CD1c-positive myeloid dendritic cell (primary cell): ENCODE results near the gene DKK3.

Experiments
- DNase-seq: peaks from one replicate; pipeline ENCODE4 v3.0.0-alpha.2; 2016; ENCODE audit errors: extremely low spot score

DKK3 gene

GRCh38 chr11:12031856-12032544 is 23.6 kb upstream of the DKK3 start:
- DNase-seq: no peak

DNA sequence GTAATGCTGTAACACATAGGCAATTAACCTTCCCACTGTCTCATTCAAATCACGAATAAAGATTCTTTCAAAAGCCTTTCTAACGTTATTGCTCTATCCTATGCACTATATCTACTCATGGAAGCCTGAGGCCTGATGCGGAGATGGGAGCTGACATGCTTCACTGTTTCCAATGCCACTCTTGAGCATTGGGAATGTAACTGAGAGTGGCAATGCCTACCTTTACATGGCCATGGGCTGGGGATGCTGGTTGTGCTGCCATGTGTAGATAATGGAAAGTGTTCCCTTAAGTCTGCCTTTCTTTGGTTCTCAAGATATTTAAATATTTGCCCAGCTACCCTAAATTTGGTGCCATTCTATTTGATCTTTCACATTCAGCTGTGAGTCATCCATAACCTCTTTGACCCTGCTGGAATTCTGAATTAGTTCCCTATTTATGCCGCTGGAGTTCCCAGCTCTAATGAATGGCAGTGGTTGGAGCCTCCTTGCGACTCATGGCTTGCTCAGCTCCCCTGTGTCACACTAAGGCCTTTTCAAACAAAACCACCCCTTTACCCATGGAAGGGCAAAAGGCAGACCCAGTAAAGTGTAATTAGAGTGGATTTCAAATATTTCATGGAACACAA is 21.4 kb upstream of the DKK3 start:
- DNase-seq: peak; percentile 25

- DNase-seq: no peak
Measured at GRCh38 chr11:12029119-12029518, 20.7 kb upstream of the DKK3 start.

- DNase-seq: no peak
Measured at GRCh38 chr11:12028303-12028702, 19.9 kb upstream of the DKK3 start.

GRCh38 chr11:12026331-12027211 is 18.1 kb upstream of the DKK3 start:
- DNase-seq: peak; percentile 61

GRCh38 chr11:12024254-12024926 is 16.0 kb upstream of the DKK3 start:
- DNase-seq: peak; percentile 68

GRCh38 chr11:12023015-12023414 is 14.6 kb upstream of the DKK3 start:
- no peak for DNase-seq

DNA sequence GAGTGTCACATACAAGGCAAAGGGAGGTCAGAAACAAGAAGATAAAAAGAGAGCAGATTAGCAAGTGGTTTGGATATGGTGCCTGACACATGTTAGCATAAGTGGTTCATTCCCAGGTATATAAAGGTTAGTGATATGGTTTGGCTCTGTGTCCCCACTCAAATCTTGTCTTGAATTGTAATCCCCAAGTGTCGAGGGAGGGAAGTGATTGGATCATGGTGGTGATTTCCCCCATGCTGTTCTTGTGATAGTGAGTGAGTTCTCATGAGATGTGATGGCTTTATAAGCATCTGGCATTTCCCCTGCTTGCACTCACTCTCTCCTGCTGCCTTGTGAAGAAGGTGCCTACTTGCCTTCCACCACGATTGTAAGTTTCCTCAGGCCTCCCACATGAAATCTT is 12.1 kb upstream of the DKK3 start:
- DNase-seq: no peak

DNA sequence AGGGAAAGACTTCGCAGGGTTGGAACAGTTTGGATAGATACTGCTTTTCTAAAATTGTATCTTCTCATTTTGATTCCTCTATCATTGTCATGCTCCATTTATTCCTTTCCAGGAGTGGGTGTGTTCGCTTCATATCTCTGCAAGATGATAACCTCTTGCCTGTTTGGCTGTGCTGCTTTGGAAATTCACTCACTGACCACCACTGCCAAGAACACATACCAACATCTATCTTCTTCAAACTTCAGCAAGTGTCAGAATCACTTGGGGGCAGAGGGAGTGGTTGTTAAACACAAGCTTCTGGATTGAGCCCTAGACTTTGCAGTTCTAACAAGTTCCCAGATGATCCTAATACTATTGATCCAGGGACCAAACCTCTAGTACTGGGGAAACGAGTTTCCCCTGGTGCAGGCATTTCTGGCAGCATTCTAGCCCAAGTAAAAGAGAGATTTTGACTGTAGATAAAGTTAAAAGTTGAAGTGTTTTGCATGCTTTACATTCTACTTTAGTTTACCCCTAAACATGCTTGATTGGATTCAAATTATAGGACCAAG is 11.5 kb upstream of the DKK3 start:
- no peak for DNase-seq

DNA sequence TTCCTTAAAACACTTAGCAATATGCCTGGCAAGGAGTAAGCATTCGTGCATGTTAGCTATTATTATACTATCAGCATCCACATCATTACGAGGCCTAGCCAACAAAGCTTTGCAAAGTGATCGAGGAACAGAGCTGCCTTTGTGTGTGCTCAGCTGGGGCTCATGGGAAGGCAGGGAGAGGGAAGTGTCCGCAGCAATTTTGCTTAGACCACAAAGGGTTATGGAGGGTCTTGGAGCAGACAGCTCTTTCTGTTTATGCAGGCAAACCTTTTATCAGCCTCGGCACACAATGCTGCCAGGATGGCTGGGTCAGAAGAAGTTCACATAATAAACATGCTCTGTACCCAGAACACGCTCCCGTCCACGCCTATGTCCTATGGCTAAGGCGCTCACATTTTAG is 10.9 kb upstream of the DKK3 start:
- no peak for DNase-seq

DNA sequence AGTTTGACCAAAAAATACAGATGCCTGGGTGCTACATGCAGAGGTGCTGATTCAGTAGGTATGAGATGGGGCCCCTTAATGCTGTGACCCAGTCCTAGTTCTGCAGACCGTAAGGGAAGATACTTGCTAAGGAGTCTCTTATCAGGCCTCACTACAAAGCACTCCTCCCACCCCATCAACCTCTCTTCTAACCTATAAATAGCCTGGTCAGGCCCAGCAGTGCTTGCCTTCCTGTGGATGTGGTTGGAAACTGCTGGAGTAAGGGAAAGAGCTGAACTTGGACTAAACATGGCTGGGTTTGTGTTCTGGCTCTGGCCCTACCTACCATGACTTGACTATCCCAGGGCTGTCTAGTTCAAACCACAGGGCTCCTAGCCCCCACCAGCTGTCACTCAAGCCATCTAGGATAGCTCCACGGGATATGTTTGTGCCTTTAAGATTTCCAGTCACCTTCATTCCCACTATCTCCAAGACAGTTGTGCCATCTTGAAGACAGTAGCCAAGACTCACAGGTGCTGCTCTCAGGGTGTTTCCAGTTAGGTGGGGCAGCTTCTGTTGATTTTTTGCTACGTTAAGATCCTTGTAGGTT is 9.5 kb upstream of the DKK3 start:
- no peak for DNase-seq

DNA sequence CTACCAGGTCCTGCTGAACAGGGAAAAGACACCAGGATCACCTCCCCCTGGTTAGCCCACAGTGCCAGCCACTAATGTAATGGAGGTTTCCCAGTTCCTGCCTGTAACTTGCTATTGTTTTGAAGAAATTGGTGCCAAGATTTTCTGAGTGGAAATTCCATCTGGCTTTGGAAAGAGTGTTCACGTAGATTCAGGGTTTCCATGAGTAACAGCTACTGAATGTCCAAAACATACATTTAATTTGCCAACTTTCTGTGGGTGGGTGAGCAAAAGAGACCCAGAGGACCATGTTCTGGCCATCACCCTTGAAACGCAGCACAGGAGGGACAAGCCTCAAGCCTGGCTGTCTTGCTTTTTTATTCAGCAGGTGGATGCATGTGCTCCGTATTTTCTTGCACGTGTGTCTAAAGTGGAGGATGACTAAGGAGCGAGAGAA is 8.8 kb upstream of the DKK3 start:
- DNase-seq: no peak

DNA sequence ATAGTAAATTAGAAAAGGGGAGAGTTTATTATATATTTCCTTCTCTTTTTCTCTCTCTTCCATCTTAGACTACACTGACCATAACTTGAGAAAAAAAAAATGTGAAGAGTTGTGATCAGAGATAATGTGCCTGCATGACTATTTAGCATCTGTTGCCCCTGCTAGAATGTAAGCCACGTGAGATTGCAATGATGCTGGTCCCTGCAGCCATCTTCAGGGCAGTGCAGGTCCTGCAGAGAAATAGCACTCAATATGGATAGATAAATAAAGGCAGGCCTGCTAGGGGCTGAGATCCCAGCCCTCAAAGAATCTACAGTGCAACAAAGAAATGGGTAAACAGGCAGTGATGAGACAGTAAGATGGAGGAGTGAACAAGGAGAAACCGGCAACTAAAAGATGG is 7.8 kb upstream of the DKK3 start:
- DNase-seq: no peak

GRCh38 chr11:12015486-12015885 is 7.1 kb upstream of the DKK3 start:
- no peak for DNase-seq

DNA sequence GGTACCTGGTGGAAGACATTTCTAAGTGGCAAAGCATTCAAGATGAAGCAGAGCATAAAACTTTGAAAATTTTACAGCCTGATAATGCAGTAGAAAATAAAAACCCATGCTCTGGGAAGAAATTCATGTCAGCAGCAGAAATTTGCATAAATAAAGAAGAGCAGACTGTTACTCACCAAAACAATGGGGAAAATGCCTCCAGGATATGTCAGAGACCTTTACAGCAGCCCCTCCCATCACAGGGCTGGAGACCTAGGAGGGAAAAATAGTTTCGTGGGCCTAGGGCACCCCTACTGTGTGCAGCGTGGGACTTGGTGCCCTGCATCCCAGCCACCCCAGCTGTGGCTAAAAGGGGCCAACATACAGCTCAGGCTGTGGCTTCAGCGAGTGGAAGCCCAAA is 5.4 kb upstream of the DKK3 start:
- DNase-seq: no peak

DNA sequence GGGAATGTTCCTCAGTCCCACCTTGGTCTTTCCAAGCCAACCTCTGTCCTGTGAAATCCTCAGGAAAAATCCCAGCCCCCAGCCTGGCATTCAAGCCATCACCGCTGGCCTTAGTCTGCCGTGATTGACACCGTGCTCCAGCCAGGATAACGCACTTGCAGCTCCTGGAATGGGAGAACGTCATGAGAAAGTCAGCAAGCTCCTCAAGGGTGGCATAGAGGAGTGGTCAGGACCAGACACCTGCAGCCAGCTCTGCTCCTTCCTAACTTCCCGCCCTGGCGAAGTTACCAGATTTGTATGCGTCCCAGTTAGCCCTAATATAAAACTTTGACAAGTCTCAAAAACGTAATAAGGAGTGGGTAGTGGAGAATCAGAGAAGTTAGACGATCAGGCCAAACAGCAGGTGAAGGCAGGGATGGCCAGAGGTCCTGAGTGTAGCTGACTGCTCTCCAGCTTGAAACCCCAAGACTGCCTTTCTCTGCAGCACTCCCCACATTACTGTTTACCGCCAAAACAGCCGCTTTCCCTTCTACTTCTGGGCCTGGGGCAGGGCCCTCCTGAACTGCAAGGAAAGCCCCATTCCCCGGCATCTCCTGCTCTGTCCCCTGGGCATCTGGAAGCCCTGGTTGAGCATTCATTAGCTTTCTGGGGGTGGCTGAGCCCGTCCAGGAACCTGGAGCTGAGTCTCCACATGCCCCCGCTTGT is 1.3 kb upstream of the DKK3 start:
- no peak for DNase-seq

- no peak for DNase-seq
Measured at GRCh38 chr11:12008790-12009616, 577 bp upstream of the DKK3 start.

DNA sequence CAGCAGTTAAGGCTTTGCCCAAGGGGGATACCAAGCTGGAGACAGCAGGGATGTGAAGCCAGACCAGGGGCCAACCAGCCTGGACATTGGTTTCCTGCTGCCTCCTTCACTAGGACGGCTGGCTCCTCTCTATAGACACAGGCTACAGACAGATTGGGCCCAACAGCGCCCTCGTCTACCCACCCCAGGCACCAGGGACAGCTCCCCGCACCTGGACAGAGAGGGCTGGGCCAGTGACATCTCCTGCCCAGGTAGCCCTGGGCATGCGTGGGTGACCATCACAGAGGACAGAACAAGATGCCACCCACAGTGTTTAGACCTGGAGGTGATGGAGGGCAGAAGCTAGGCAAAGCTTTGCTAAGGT is 1.2 kb downstream of the DKK3 start:
- no peak for DNase-seq

GRCh38 chr11:12006552-12007229 is 1.7 kb downstream of the DKK3 start:
- no peak for DNase-seq
